Testis (tissue), 3 donors: ENCODE measurements around the gene RASL11A. TPM values are rescaled to one million over a fixed set of nuclear protein-coding genes. Genes with fewer than 3 reads are reported as not detected.

Experiments
- DNase-seq: peaks from one replicate; pipeline ENCODE4 v3.0.0-alpha.2; 2019
- H3K27ac ChIP-seq, 2 donors: fragments of 200-600 bp; sonication (generic); one replicate each; pipeline ENCODE4 v1.5.1; 2019
- H3K27me3 ChIP-seq: fragments of 200-600 bp; sonication (generic); one replicate; pipeline ENCODE4 v1.5.1; 2019
- H3K36me3 ChIP-seq: fragments of 200-600 bp; sonication (generic); one replicate; pipeline ENCODE4 v1.5.1; 2017; ENCODE audit warnings: low read depth; ENCODE audit errors: missing control alignments
- H3K4me1 ChIP-seq: fragments of 200-600 bp; sonication (generic); one replicate; pipeline ENCODE4 v1.5.1; 2019
- H3K4me3 ChIP-seq, 2 donors: fragments of 200-600 bp; sonication (generic); one replicate each; pipeline ENCODE4 v1.5.1; 2017 to 2019
- H3K9me3 ChIP-seq: fragments of 200-600 bp; sonication (generic); one replicate; pipeline ENCODE4 v1.5.1; 2017
- CTCF ChIP-seq, 3 experiments: fragments of 450-650 bp in 2 of 3; fragments of 200-600 bp in 1 of 3; sonication (generic) in 1 of 3; IDR thresholded peaks; one replicate each; pipeline ENCODE4 v1.5.1; 2016 to 2019; ENCODE audit warnings: antibody characterized with exemption in 3 of 3, mild to moderate bottlenecking in 2 of 3, moderate library complexity in 1 of 3
- POLR2A ChIP-seq: fragments of 450-650 bp; IDR thresholded peaks from one replicate; pipeline ENCODE4 v1.6.1; 2017; ENCODE audit warnings: antibody characterized with exemption, mild to moderate bottlenecking, moderate library complexity
- WGBS, 2 donors: methylation state at CpG; one replicate each; pipeline ENCODE4 v1.1.5; 2018; 5-methylcytosine and 5-hydroxymethylcytosine counted together
- intact Hi-C: fragments of 100-400 bp; cut with DNase I; formaldehyde crosslinking; loops from one replicate; pipeline ENCODE4 v1.15.1; 2023; ENCODE audit warnings: low total_unique reads
- polyA plus RNA-seq: library from polyadenylated mRNA; stranded (reverse); fragments of 350-450 nt; fragmentation: Illumina TruSeq; extraction: RNeasy Lipid Tissue Mini Kit (QIAGEN cat#74804); gene quantifications from one replicate; pipeline ENCODE4 v1.2.3, GENCODE V29; 2014; ENCODE audit warnings: low read depth, low replicate concordance; ENCODE audit not compliant: insufficient read depth
- total RNA-seq, 2 donors: library from RNA; depleted of rRNA; stranded (reverse); fragments of >200 nt; gene quantifications; one replicate each; pipeline ENCODE4 v1.2.3, GENCODE V29; 2016

RASL11A gene
- total and polyA plus RNA-seq, 3 donors from 2014 or later = 8.2 to 11.8 (median 10.0) TPM

- Histone ChIP-seq H3K36me3 (no peaks in the 10 kb centered on the region), H3K4me1 (no peaks in the 10 kb centered on the region), H3K27ac (no peak overlapping the region), H3K4me3 (no peak overlapping the region), H3K9me3 (no peaks in the 10 kb centered on the region), H3K27me3 (no peaks in the 10 kb centered on the region)
- intact Hi-C loops = no loop called here
- TF ChIP-seq POLR2A (no peak), CTCF (IDR thresholded peaks at IDR 0.05) (no peak)
- 88 to 91% methylated on average over 6 of the region's 6 CpGs for WGBS, 2 donors
- DNase-seq = no peak
Observed at GRCh38 chr13:27300941-27301586, 30.4 kb downstream of the RASL11A start.

- no peaks in the 10 kb centered on the region for H3K27me3 ChIP-seq
- no peaks in the 10 kb centered on the region for H3K4me1 ChIP-seq
- 61 to 65% methylated on average over 4 of the region's 4 CpGs for WGBS, 2 donors
- no peak overlapping the region for H3K4me3 ChIP-seq
- intact Hi-C loops = no loop called here
- H3K27ac ChIP-seq = no peak overlapping the region
- DNase-seq = no peak
- H3K9me3 ChIP-seq = no peaks in the 10 kb centered on the region
- H3K36me3 ChIP-seq = no peaks in the 10 kb centered on the region
- TF ChIP-seq POLR2A = no peak
- TF ChIP-seq CTCF (IDR thresholded peaks at IDR 0.05) = no peak
Observed at GRCh38 chr13:27302643-27303262, 32.1 kb downstream of the RASL11A start.

- Histone ChIP-seq H3K27ac (no peak overlapping the region), H3K4me3 (no peak overlapping the region), H3K36me3 (no peaks in the 10 kb centered on the region), H3K4me1 (no peaks in the 10 kb centered on the region), H3K9me3 (no peaks in the 10 kb centered on the region), H3K27me3 (no peaks in the 10 kb centered on the region)
- no peak for DNase-seq
- whole genome bisulfite sequencing, 2 donors = 91 to 96% methylated on average over 4 of the region's 4 CpGs
- TF ChIP-seq POLR2A (no peak), CTCF (IDR thresholded peaks at IDR 0.05) (no peak)
- intact Hi-C loops = no loop called here
Observed at GRCh38 chr13:27304099-27304498, 33.5 kb downstream of the RASL11A start.

GRCh38 chr13:27304611-27305010 lies 34.0 kb downstream of the RASL11A start:
- Histone ChIP-seq H3K9me3 (no peaks in the 10 kb centered on the region), H3K27me3 (no peaks in the 10 kb centered on the region), H3K4me3 (no peak overlapping the region), H3K27ac (no peak overlapping the region), H3K4me1 (no peaks in the 10 kb centered on the region), H3K36me3 (no peaks in the 10 kb centered on the region)
- TF ChIP-seq CTCF (IDR thresholded peaks at IDR 0.05) (no peak), POLR2A (no peak)
- DNase-seq = no peak
- 75 to 84% methylated on average over 2 of the region's 2 CpGs for WGBS, 2 donors
- intact Hi-C loops = no loop called here

GRCh38 chr13:27306364-27306763 lies 35.7 kb downstream of the RASL11A start:
- H3K9me3 ChIP-seq = no peaks in the 10 kb centered on the region
- intact Hi-C loops = no loop called here
- no peak for TF ChIP-seq POLR2A
- TF ChIP-seq CTCF (IDR thresholded peaks at IDR 0.05) = no peak
- no peak for DNase-seq
- no peak overlapping the region for H3K4me3 ChIP-seq
- no peaks in the 10 kb centered on the region for H3K36me3 ChIP-seq
- 79 to 85% methylated on average over 5 of the region's 5 CpGs for WGBS, 2 donors
- no peaks in the 10 kb centered on the region for H3K27me3 ChIP-seq
- H3K4me1 ChIP-seq = no peaks in the 10 kb centered on the region
- no peak overlapping the region for H3K27ac ChIP-seq
